ENCODE data around the gene RFLNA.

GRCh38 chr12:124281309-124281708, 13.6 kb upstream of the RFLNA start:
- TF ChIP-seq GATA2 (IDR thresholded peaks at IDR 0.05; ENCODE audit: low read depth, low read length) (no peak), GATA3 (IDR thresholded peaks at IDR 0.05; ENCODE audit: low read depth, low read length) (no peak)

Measured in SH-SY5Y (cell line).